ENCODE results near the gene BSG.

The BSG gene

DNA sequence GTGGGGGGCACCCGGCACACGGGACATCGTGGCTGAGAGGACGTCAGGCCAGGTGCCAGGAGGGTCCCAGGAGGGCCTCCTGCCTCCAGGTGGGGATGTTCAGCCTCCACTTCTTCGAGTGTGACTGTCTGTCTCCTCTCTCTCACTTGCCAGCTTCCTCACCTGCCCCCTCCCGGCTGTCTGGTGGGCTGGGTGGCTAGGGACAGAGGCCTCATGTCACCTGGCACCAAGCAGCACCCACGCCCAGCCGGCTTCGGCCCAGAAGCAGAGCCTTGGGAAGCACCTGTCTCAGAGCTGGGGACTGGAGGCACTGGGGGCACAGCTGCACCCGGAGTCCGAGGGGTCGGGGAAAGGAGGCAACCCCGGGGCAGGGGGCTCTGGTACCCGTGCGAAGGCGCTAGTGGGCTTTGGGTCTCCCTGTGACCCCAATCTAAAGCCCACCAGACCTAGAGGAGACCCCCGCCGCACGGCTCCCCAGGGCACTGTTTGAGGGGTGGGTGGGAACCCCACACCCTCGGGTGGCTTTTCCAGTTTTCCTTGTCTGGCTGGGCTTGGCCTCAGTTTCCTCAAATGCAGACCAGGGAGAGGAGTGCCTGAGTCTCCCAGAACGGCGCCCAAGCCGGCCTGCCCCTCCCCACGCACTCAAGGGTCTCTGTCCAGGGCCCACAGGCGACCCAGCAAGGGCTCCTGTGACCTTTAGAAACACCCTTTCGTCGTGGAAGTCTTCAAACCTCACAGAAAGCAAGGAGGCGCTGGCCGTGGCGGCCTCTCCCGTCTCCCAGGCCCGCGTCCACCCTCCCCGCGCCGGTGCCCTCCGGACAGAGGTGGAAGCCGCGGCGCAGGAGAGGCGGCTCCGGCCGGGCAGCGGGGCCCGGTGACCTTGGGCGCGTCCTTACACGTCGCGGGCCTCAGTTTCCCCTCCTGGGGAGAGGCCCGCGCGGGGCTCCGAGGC lies 16.6 kb downstream of the BSG start:
- Histone ChIP-seq H3K4me1 (ENCODE audit: control insufficient read depth, insufficient read depth, low read length) (peaks cover 3% of the 10 kb centered on the region; the same call in 1 of the 2 replicates), H3K36me3 (ENCODE audit: control insufficient read depth, insufficient read depth, low read length) (no peaks in the 10 kb centered on the region), H3K4me3 (ENCODE audit: low read length) (peak overlapping the region; percentile 23; the same call in 1 of the 2 replicates), H3K9me3 (ENCODE audit: control insufficient read depth, insufficient read depth, low read length) (no peaks in the 10 kb centered on the region), H3K27me3 (ENCODE audit: control insufficient read depth, insufficient read depth, low read length) (peaks cover 13% of the 10 kb centered on the region; the same call in 1 of the 2 replicates), H3K27ac (ENCODE audit: low read length) (no peak overlapping the region)
- no CpG with 5 or more reads among the region's 54 CpGs for WGBS (ENCODE audit: insufficient coverage, insufficient read length)
- DNase-seq (ENCODE audit: low read depth, low spot score) = no peak

DNA sequence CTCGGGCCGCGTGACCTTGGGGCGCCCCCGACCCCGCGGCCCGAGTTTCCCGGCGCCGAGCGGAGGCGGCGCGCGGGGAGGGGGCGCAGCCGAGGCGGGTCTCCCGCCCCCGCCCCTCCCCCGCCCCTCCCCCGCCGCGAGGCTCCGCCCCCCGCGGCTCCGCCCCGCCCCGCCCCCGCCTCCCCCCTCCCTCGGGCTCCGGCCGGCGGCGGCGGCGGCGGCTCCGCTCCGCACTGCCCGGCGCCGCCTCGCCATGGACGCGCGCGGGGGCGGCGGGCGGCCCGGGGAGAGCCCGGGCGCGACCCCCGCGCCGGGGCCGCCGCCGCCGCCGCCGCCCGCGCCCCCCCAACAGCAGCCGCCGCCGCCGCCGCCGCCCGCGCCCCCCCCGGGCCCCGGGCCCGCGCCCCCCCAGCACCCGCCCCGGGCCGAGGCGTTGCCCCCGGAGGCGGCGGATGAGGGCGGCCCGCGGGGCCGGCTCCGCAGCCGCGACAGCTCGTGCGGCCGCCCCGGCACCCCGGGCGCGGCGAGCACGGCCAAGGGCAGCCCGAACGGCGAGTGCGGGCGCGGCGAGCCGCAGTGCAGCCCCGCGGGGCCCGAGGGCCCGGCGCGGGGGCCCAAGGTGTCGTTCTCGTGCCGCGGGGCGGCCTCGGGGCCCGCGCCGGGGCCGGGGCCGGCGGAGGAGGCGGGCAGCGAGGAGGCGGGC lies 17.4 kb downstream of the BSG start, which contains the start of gene HCN2:
Gene HCN2, plus strand, starts transcription at position 189 of the 703 bp plus-strand sequence. Its CDS starts 65 bp downstream, at position 254.
- H3K36me3 ChIP-seq (ENCODE audit: control insufficient read depth, insufficient read depth, low read length) = no peaks in the 10 kb centered on the region
- no CpG with 5 or more reads among the region's 132 CpGs for WGBS (ENCODE audit: insufficient coverage, insufficient read length)
- H3K4me1 ChIP-seq (ENCODE audit: control insufficient read depth, insufficient read depth, low read length) = peaks cover 3% of the 10 kb centered on the region; the same call in 1 of the 2 replicates
- H3K27me3 ChIP-seq (ENCODE audit: control insufficient read depth, insufficient read depth, low read length) = peaks cover 13% of the 10 kb centered on the region; the same call in 1 of the 2 replicates
- H3K4me3 ChIP-seq (ENCODE audit: low read length) = peak within 1 kb of the TSS; percentile 29; the same call in 1 of the 2 replicates
- H3K27ac ChIP-seq (ENCODE audit: low read length) = no peak within 1 kb of the TSS
- DNase-seq (ENCODE audit: low read depth, low spot score) = no peak
- H3K9me3 ChIP-seq (ENCODE audit: control insufficient read depth, insufficient read depth, low read length) = no peaks in the 10 kb centered on the region

DNA sequence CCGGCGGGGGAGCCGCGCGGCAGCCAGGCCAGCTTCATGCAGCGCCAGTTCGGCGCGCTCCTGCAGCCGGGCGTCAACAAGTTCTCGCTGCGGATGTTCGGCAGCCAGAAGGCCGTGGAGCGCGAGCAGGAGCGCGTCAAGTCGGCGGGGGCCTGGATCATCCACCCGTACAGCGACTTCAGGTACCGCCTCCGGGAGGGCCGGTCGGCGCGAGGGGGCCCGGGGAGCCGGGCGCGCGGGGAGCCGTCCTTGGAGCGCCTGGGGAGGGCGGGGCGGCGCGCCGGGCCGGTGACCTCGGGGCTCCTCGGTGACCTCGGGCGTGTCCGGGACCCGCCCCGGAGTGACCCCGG lies 18.0 kb downstream of the BSG start:
- H3K27me3 ChIP-seq (ENCODE audit: control insufficient read depth, insufficient read depth, low read length) = peaks cover 13% of the 10 kb centered on the region; the same call in 1 of the 2 replicates
- peaks cover 3% of the 10 kb centered on the region; the same call in 1 of the 2 replicates for H3K4me1 ChIP-seq (ENCODE audit: control insufficient read depth, insufficient read depth, low read length)
- H3K36me3 ChIP-seq (ENCODE audit: control insufficient read depth, insufficient read depth, low read length) = no peaks in the 10 kb centered on the region
- H3K27ac ChIP-seq (ENCODE audit: low read length) = no peak overlapping the region
- WGBS (ENCODE audit: insufficient coverage, insufficient read length) = no CpG with 5 or more reads among the region's 50 CpGs
- H3K9me3 ChIP-seq (ENCODE audit: control insufficient read depth, insufficient read depth, low read length) = no peaks in the 10 kb centered on the region
- DNase-seq (ENCODE audit: low read depth, low spot score) = no peak
- peak overlapping the region; percentile 29; the same call in 1 of the 2 replicates for H3K4me3 ChIP-seq (ENCODE audit: low read length)

DNA sequence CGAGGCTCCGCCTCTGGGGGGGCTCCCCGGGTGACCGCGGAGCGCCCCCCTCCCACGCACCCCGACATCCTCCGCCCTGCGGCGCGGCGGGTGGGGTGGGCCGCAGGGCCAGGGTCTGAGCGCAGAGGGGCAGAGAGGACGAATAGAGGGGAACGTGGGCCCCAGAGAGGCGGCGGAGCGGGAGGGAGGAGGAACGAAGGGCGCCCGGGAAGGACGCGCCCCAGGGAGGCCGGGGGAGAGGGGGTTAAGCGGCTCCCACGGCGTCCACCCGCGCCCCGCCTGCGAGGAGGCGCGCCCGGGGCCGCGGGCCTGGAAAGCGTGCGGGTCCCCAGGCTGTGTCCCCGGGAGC lies 18.3 kb downstream of the BSG start:
- Histone ChIP-seq H3K4me3 (ENCODE audit: low read length) (no peak overlapping the region), H3K27me3 (ENCODE audit: control insufficient read depth, insufficient read depth, low read length) (peaks cover 13% of the 10 kb centered on the region; the same call in 1 of the 2 replicates), H3K4me1 (ENCODE audit: control insufficient read depth, insufficient read depth, low read length) (peaks cover 3% of the 10 kb centered on the region; the same call in 1 of the 2 replicates), H3K27ac (ENCODE audit: low read length) (no peak overlapping the region), H3K9me3 (ENCODE audit: control insufficient read depth, insufficient read depth, low read length) (no peaks in the 10 kb centered on the region), H3K36me3 (ENCODE audit: control insufficient read depth, insufficient read depth, low read length) (no peaks in the 10 kb centered on the region)
- no peak for DNase-seq (ENCODE audit: low read depth, low spot score)
- no CpG with 5 or more reads among the region's 41 CpGs for WGBS (ENCODE audit: insufficient coverage, insufficient read length)

DNA sequence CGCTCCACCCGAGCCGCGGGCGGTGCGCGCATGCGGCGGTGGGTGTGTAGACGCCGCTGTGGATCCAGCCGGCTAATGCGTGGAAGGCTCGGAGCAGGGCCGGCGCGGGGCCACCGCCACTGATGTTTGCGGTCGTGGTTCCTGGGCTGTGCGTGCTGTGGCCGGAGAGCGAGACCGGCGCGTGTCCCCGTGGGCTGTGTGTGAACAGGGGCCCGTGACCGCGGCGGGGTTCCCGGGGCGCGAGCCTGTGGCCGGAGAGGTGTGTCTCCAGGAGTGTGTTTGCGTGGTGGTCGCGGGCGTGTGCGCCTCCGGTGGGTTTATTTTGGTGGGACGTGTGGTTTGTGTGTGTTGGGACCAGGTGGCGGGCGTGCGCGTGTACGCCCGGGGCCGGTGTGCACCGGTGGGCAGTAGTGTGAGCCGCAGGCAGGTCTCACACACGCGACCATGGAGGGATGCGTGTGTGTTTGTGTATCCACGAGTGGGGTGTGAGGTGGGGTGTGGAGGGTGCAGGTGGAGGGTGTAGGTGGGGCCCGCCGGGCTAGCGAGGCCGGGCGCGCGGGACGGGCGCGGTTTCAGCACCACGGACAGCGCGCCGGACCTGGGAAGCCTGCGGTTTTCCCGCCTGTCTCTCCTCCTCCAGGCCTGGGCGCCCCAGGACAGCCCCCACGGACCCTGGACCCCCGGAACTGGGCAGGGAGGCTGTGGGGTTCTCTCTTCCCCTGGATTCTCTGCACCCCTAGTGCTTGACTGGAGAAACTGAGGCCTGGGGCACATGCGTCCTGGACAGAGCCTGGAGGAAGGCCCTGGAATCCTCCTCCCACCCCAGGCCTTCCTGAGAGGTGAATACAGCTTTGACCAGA lies 18.9 kb downstream of the BSG start:
- Histone ChIP-seq H3K27ac (ENCODE audit: low read length) (no peak overlapping the region), H3K4me3 (ENCODE audit: low read length) (no peak overlapping the region), H3K27me3 (ENCODE audit: control insufficient read depth, insufficient read depth, low read length) (peaks cover 13% of the 10 kb centered on the region; the same call in 1 of the 2 replicates), H3K36me3 (ENCODE audit: control insufficient read depth, insufficient read depth, low read length) (no peaks in the 10 kb centered on the region), H3K4me1 (ENCODE audit: control insufficient read depth, insufficient read depth, low read length) (peaks cover 3% of the 10 kb centered on the region; the same call in 1 of the 2 replicates), H3K9me3 (ENCODE audit: control insufficient read depth, insufficient read depth, low read length) (no peaks in the 10 kb centered on the region)
- no CpG with 5 or more reads among the region's 75 CpGs for WGBS (ENCODE audit: insufficient coverage, insufficient read length)
- DNase-seq (ENCODE audit: low read depth, low spot score) = no peak

DNA sequence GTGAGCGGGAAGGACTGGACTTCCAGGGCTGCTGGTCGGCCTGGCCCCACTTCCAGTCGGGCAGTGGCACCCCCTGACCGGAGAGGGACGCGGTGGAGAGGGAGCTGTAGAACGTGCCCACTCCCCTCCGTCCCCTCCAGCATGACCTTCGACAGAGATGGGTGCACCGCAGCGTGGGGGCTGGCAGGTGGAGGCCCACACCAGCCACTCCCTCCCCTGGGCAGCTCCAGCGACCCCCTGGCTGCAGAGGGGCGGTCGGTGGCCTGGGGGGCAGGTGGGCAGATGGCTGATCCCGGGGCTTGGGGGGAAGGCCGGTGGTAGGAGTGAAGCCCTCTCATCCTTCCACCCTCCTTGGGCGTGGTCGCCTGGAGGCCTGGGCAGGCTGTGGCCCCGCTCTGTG lies 19.7 kb downstream of the BSG start:
- no CpG with 5 or more reads among the region's 19 CpGs for WGBS (ENCODE audit: insufficient coverage, insufficient read length)
- H3K27ac ChIP-seq (ENCODE audit: low read length) = no peak overlapping the region
- H3K9me3 ChIP-seq (ENCODE audit: control insufficient read depth, insufficient read depth, low read length) = no peaks in the 10 kb centered on the region
- no peak overlapping the region for H3K4me3 ChIP-seq (ENCODE audit: low read length)
- peaks cover 3% of the 10 kb centered on the region; the same call in 1 of the 2 replicates for H3K4me1 ChIP-seq (ENCODE audit: control insufficient read depth, insufficient read depth, low read length)
- peaks cover 13% of the 10 kb centered on the region; the same call in 1 of the 2 replicates for H3K27me3 ChIP-seq (ENCODE audit: control insufficient read depth, insufficient read depth, low read length)
- H3K36me3 ChIP-seq (ENCODE audit: control insufficient read depth, insufficient read depth, low read length) = no peaks in the 10 kb centered on the region
- no peak for DNase-seq (ENCODE audit: low read depth, low spot score)

DNA sequence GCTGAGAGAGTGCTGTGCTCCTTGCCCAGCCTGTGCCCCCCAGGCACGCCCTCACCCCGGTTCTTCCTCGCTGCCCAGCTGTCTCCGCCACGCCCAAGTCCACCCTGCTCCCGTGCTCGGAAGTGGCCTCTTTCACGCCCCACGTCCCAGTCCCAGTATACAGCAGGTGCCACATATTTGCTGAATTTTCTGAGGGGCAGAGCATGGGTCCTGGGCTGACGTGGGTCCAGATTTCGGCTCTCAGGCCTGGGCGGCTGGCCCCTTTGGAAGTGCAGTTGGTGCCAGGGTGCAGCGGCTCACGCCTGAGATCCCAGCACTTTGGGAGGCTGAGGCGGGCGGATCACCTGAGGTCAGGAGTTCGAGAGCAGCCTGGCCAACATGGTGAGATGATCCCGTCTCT lies 20.7 kb downstream of the BSG start:
- H3K9me3 ChIP-seq (ENCODE audit: control insufficient read depth, insufficient read depth, low read length) = no peaks in the 10 kb centered on the region
- H3K27me3 ChIP-seq (ENCODE audit: control insufficient read depth, insufficient read depth, low read length) = peaks cover 13% of the 10 kb centered on the region; the same call in 1 of the 2 replicates
- no peaks in the 10 kb centered on the region for H3K36me3 ChIP-seq (ENCODE audit: control insufficient read depth, insufficient read depth, low read length)
- no peak overlapping the region for H3K4me3 ChIP-seq (ENCODE audit: low read length)
- DNase-seq (ENCODE audit: low read depth, low spot score) = no peak
- no CpG with 5 or more reads among the region's 18 CpGs for whole genome bisulfite sequencing (ENCODE audit: insufficient coverage, insufficient read length)
- peaks cover 3% of the 10 kb centered on the region; the same call in 1 of the 2 replicates for H3K4me1 ChIP-seq (ENCODE audit: control insufficient read depth, insufficient read depth, low read length)
- H3K27ac ChIP-seq (ENCODE audit: low read length) = no peak overlapping the region

DNA sequence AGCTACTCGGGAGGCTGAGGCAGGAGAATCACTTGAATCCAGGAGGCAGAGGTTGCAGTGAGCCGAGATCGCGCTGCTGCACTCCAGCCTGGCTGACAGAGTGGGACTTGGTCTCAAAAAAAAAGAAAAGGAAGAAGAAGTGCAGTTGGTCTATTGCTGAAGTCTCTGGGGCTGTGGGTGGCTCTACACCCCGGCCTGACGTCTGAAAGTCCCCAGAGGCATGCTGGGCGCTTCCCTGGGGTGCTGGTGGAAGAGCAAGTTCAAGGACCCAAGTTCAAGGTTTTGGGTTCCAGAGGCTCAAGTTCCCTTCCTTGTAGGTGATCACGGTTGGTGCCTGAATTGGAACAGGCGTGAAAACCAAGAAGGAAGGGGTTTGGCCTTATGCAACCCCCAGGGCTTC lies 21.1 kb downstream of the BSG start:
- Histone ChIP-seq H3K27ac (ENCODE audit: low read length) (no peak overlapping the region), H3K27me3 (ENCODE audit: control insufficient read depth, insufficient read depth, low read length) (peaks cover 13% of the 10 kb centered on the region; the same call in 1 of the 2 replicates), H3K4me3 (ENCODE audit: low read length) (no peak overlapping the region), H3K36me3 (ENCODE audit: control insufficient read depth, insufficient read depth, low read length) (no peaks in the 10 kb centered on the region), H3K4me1 (ENCODE audit: control insufficient read depth, insufficient read depth, low read length) (peaks cover 3% of the 10 kb centered on the region; the same call in 1 of the 2 replicates), H3K9me3 (ENCODE audit: control insufficient read depth, insufficient read depth, low read length) (no peaks in the 10 kb centered on the region)
- no peak for DNase-seq (ENCODE audit: low read depth, low spot score)
- WGBS (ENCODE audit: insufficient coverage, insufficient read length) = no CpG with 5 or more reads among the region's 9 CpGs

DNA sequence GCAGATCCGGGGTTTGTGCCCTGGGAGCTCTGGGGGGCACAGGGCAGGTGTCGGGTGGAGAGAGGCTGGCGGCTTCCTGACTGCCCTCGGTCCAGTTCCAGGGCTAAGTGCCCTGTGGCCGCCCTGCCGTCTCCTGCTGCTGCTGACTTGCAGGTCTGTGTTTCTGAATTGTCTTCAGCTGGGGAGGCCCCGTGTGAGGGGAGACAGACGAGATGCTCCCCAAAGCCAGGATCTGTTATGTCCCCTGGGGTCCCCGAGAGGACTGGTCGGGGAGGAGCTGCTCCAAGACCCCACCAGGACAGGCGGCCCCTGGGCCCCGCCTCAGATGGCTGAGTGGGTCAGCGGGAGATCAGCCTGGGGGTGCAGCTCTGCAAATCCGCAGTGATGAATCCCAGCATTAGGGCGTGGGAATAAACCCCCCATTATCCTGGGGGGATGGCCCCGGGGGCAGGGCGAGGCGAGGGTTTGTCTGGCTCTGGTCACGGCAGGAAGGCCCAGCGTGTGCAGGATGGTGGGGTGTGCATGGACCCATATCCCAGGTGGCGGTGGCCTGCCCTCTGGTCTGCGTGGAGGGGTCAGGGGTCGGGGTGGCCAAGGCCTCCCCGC lies 22.0 kb downstream of the BSG start:
- WGBS (ENCODE audit: insufficient coverage, insufficient read length) = no CpG with 5 or more reads among the region's 24 CpGs
- H3K27ac ChIP-seq (ENCODE audit: low read length) = no peak overlapping the region

More for the DNA sequence above, 22.0 kb downstream of the BSG start:
- DNase-seq (ENCODE audit: low read depth, low spot score) = no peak
- Histone ChIP-seq H3K4me3 (ENCODE audit: low read length) (no peak overlapping the region), H3K4me1 (ENCODE audit: control insufficient read depth, insufficient read depth, low read length) (peaks cover 2% of the 10 kb centered on the region; the same call in 1 of the 2 replicates), H3K9me3 (ENCODE audit: control insufficient read depth, insufficient read depth, low read length) (no peaks in the 10 kb centered on the region), H3K27me3 (ENCODE audit: control insufficient read depth, insufficient read depth, low read length) (peaks cover 7% of the 10 kb centered on the region; the same call in 1 of the 2 replicates), H3K36me3 (ENCODE audit: control insufficient read depth, insufficient read depth, low read length) (no peaks in the 10 kb centered on the region)

Measured in iPS DF 6.9 (cell line).